HEK293T (cell line): Measurements from ENCODE around the gene HTR1B.

Experiments used
- CTCF ChIA-PET: fragments of 350-600 bp; formaldehyde crosslinking; extraction: SDS; loops from one replicate; lab custom pipeline; 2021; ENCODE audit warnings: antibody characterized with exemption, inconsistent platforms; lab: Yijun Ruan, JAX
- POLR2A ChIA-PET: fragments of 350-600 bp; formaldehyde crosslinking; extraction: SDS; loops from one replicate; lab custom pipeline; 2020; ENCODE audit warnings: antibody characterized with exemption, inconsistent platforms; lab: Yijun Ruan, JAX
- DNase-seq: peaks from one replicate; pipeline ENCODE4 v3.0.0; 2012; ENCODE audit warnings: mixed read lengths; ENCODE audit errors: extremely low spot score
- ARNT ChIP-seq: fragments of 450-650 bp; IDR thresholded peaks from 2 replicates; pipeline ENCODE4 v1.6.1; 2017; ENCODE audit warnings: mild to moderate bottlenecking
- BHLHE40 ChIP-seq: fragments of 450-650 bp; IDR thresholded peaks from 2 replicates; pipeline ENCODE4 v1.6.1; 2016; ENCODE audit warnings: mild to moderate bottlenecking, moderate library complexity, borderline replicate concordance
- CTBP1 ChIP-seq: fragments of 450-650 bp; IDR thresholded peaks from 2 replicates; pipeline ENCODE4 v1.6.1; 2016; ENCODE audit warnings: borderline replicate concordance
- ELF4 ChIP-seq: fragments of 450-650 bp; IDR thresholded peaks from 2 replicates; pipeline ENCODE4 v1.6.1; 2017; ENCODE audit warnings: antibody characterized with exemption
- FOXA1 ChIP-seq: fragments of 450-650 bp; IDR thresholded peaks from 2 replicates; pipeline ENCODE4 v1.6.1; 2016; ENCODE audit warnings: mild to moderate bottlenecking
- FOXK2 ChIP-seq: fragments of 450-650 bp; IDR thresholded peaks from 2 replicates; pipeline ENCODE4 v1.6.1; 2016; ENCODE audit warnings: mild to moderate bottlenecking
- FOXM1 ChIP-seq: fragments of 450-650 bp; IDR thresholded peaks from 2 replicates; pipeline ENCODE4 v1.6.1; 2017; ENCODE audit warnings: mild to moderate bottlenecking, borderline replicate concordance
- HDGF ChIP-seq: fragments of 450-650 bp; IDR thresholded peaks from 2 replicates; pipeline ENCODE4 v1.6.1; 2017; ENCODE audit warnings: antibody characterized with exemption, borderline replicate concordance
- L3MBTL2 ChIP-seq: fragments of 450-650 bp; conservative IDR thresholded peaks from 2 replicates; pipeline ENCODE4 v1.6.1; 2016; ENCODE audit warnings: mild to moderate bottlenecking
- LEF1 ChIP-seq: fragments of 450-650 bp; IDR thresholded peaks from 2 replicates; pipeline ENCODE4 v1.6.1; 2017; ENCODE audit warnings: mild to moderate bottlenecking, borderline replicate concordance
- NFRKB ChIP-seq: fragments of 450-650 bp; IDR thresholded peaks from 2 replicates; pipeline ENCODE4 v1.6.1; 2016; ENCODE audit warnings: mild to moderate bottlenecking, moderate library complexity
- SP1 ChIP-seq: fragments of 450-650 bp; IDR thresholded peaks from 2 replicates; pipeline ENCODE4 v1.6.1; 2017
- SUZ12 ChIP-seq: fragments of 450-650 bp; IDR thresholded peaks from 2 replicates; pipeline ENCODE4 v1.6.1; 2016; ENCODE audit warnings: mild to moderate bottlenecking
- TARDBP ChIP-seq: fragments of 450-650 bp; IDR thresholded peaks from 2 replicates; pipeline ENCODE4 v1.6.1; 2016
- ZNF384 ChIP-seq: fragments of 450-650 bp; IDR thresholded peaks from 2 replicates; pipeline ENCODE4 v1.6.1; 2016
- TF ChIP-seq, protein P1 (sequence below): fragments of 450-650 bp; IDR thresholded peaks from 2 replicates; pipeline ENCODE4 v1.6.1; 2016

HTR1B gene

DNA sequence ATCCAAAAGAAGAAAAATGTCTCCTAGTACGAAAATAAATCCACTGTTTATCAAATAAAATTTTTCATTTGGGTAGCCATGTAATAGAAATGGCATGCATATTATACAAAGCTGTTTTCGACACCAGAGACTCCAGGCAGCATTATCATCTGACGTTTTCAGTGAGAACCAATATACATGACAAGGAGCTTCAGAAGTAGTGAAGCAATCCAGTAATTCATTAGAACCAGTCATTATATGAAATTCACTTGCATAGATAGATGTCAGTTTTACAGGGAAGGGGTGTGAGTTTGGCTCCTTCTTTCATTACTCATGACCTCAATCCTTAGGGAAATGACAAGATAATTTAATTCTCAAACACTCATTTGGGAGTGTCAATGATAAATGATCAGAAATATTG lies 14.7 kb downstream of the HTR1B start:
- no peak for TF ChIP-seq CTBP1
- TF ChIP-seq HDGF = no peak
- no peak for TF ChIP-seq FOXM1
- no peak for TF ChIP-seq TARDBP
- TF ChIP-seq ELF4 = no peak
- TF ChIP-seq SUZ12 = no peak
- TF ChIP-seq LEF1 = no peak
- TF ChIP-seq, protein P1, sequence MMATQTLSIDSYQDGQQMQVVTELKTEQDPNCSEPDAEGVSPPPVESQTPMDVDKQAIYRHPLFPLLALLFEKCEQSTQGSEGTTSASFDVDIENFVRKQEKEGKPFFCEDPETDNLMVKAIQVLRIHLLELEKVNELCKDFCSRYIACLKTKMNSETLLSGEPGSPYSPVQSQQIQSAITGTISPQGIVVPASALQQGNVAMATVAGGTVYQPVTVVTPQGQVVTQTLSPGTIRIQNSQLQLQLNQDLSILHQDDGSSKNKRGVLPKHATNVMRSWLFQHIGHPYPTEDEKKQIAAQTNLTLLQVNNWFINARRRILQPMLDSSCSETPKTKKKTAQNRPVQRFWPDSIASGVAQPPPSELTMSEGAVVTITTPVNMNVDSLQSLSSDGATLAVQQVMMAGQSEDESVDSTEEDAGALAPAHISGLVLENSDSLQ = no peak
- no peak for TF ChIP-seq NFRKB
- no peak for TF ChIP-seq BHLHE40
- TF ChIP-seq ARNT = no peak
- no peak for TF ChIP-seq ZNF384
- TF ChIP-seq SP1 = no peak
- TF ChIP-seq L3MBTL2 = no peak
- ChIA-PET CTCF (interaction anchor here (1.0 kb wide), 1 partner anchor 14 kb away, joined by 3 read pairs; the partner anchor contains the start of gene HTR1B), POLR2A (no interaction called here)
- no peak for DNase-seq

DNA sequence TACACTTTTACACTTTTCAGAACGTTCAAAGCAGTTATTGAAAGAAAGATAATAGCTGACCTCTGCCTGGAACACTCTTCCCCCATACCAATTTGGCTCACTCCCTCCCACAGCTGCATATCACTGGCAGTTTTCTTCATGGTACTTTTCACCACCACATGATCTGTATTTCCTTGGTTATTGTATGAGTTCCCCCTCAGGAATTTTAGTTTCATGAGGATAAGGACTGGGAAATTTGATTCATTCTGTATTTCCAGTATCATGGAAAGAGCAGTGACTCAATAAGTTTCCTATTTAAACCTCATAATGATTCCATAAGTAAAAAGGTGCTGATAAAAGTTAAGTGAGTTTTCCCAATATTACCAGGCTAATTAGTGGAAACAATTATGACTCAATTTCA lies 16.0 kb downstream of the HTR1B start:
- DNase-seq = no peak
- TF ChIP-seq ELF4 = no peak
- no peak for TF ChIP-seq SUZ12
- TF ChIP-seq FOXM1 = no peak
- TF ChIP-seq TARDBP = no peak
- TF ChIP-seq NFRKB = no peak
- TF ChIP-seq FOXK2 = no peak
- TF ChIP-seq, protein P1 = no peak
- no peak for TF ChIP-seq HDGF
- no peak for TF ChIP-seq FOXA1
- TF ChIP-seq CTBP1 = no peak
- no peak for TF ChIP-seq ZNF384
- TF ChIP-seq BHLHE40 = no peak
- no peak for TF ChIP-seq SP1
- TF ChIP-seq L3MBTL2 = no peak
- no peak for TF ChIP-seq LEF1
- no peak for TF ChIP-seq ARNT
- POLR2A ChIA-PET = no interaction called here
- CTCF ChIA-PET = no interaction called here

DNA sequence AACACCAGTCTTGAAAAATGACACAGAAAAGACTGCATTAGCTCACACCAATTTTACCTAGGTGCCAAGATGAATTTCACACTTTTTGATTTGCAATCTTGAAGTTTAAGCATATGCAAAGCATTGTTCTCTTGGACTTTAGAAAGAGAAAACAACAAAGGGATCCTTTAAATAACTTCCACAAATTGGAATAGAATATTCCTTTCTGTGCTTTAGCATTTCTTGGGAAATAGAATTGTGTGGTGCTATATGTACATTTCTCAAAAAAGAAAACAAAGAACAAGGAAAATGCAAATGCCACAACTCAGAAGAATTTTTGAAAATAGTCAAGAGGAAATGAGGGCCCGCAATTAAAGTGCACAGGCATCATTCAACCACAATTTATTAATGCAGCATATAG lies 17.0 kb downstream of the HTR1B start:
- no peak for TF ChIP-seq LEF1
- TF ChIP-seq FOXA1 = no peak
- TF ChIP-seq ELF4 = no peak
- CTCF ChIA-PET = no interaction called here
- POLR2A ChIA-PET = no interaction called here
- no peak for DNase-seq

DNA sequence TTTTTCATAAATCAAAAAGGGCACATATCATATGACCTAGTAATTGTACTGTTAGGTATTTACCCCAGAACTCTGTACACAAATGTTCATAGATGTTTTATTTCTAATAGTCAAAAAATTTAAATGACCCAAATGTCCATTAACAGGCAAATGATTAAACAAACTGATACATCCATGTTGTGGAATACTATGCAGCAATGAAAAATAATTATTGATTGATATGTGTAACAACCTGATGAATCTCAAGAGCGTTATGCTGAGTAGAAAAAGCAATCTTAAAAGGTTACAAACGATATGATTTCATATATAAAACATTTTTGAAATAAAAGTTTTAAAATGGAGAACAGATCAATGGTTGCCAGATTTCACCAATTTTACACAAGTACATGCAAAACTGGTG lies 18.1 kb downstream of the HTR1B start:
- no peak for DNase-seq
- no peak for TF ChIP-seq NFRKB
- TF ChIP-seq HDGF = no peak
- TF ChIP-seq BHLHE40 = no peak
- no peak for TF ChIP-seq FOXM1
- no peak for TF ChIP-seq SUZ12
- CTCF ChIA-PET = no interaction called here

DNA sequence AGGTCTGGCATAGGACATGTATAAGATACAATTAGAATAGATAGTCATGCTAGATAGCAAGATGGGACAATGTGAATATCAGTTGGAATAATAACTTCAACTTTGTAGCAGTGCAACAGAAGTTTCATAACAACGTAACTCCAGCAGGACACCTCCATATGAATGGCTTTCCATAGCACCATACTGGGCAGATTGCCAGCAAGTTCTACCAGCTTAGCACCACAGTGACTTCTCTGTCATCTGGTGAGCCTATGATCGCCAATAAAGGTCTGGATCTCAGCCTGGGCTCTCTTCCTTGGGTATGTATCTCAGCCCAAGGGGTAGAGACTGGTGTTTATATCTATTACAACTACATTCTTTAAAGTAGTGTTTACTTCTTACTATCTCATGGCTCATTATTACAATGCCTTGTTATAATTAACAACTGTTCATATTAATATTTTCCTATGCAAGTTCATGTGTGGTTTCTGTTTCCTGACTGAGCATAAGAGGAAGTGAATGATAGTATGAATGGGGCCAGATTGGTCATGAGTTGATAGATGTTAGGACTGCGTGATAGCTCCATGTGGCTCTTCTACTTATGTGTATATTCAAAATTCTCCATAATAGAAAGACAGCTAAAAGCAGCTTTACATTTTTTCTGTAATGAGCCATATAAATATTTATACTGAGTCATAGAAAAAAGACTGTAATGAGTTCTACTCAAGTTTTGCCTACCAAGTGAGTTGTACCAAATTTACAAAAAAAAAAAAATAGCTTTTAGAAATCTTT lies 22.9 kb downstream of the HTR1B start:
- ChIA-PET POLR2A (no interaction called here), CTCF (no interaction called here)
- no peak for DNase-seq
- no peak for TF ChIP-seq SUZ12
- no peak for TF ChIP-seq SP1

More for the DNA sequence above, 18.1 kb downstream of the HTR1B start:
- POLR2A ChIA-PET = no interaction called here

DNA sequence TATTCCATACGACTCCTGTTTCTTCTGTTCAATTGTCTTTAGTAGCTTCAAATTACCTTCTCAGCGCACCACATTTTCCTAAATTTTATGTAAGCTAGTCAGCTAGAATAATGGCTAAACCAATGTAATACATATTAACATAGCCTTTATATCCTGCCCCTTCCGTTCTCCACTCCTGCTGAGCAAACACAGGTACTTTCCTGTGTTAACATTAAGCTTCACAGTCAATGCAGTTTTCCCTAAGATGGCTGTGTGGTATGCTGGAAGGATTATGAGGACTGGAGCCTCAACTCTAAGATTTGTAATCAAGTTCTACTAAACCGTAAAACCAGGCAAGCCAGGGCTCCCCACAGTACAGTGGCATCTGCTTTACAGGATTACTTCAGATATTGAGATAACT lies 29.4 kb downstream of the HTR1B start:
- POLR2A ChIA-PET = no interaction called here
- CTCF ChIA-PET = no interaction called here

More for the DNA sequence above, 29.4 kb downstream of the HTR1B start:
- TF ChIP-seq BHLHE40 = no peak
- TF ChIP-seq SP1 = no peak
- TF ChIP-seq LEF1 = no peak
- no peak for TF ChIP-seq FOXK2
- TF ChIP-seq ARNT = no peak
- TF ChIP-seq FOXA1 = no peak
- TF ChIP-seq, protein P1 = no peak
- no peak for TF ChIP-seq SUZ12
- no peak for TF ChIP-seq L3MBTL2
- TF ChIP-seq ELF4 = no peak
- TF ChIP-seq CTBP1 = no peak
- TF ChIP-seq TARDBP = no peak
- no peak for TF ChIP-seq HDGF
- TF ChIP-seq FOXM1 = no peak
- TF ChIP-seq ZNF384 = no peak
- TF ChIP-seq NFRKB = no peak
- DNase-seq = no peak
